ENCODE measurements around the gene SOD2.

- TF ChIP-seq CTCF (IDR thresholded peaks at IDR 0.05 in 2 of 3, conservative IDR thresholded peaks at IDR 0.05 in 1 of 3; ENCODE audit: borderline replicate concordance in 1 of 3, insufficient read depth in 1 of 3, low read depth in 2 of 3, low read length in 2 of 3): no peak
- no peak for TF ChIP-seq YY1 (IDR thresholded peaks at IDR 0.05; ENCODE audit: extremely low read depth, insufficient replicate concordance, low read depth, low read length)
- no peak for TF ChIP-seq ZNF274 (IDR thresholded peaks at IDR 0.05; ENCODE audit: low read depth, low read length)
- no peak for TF ChIP-seq FOSL1 (IDR thresholded peaks at IDR 0.05; ENCODE audit: low read depth)
- TF ChIP-seq POLR2A (IDR thresholded peaks at IDR 0.05; ENCODE audit: borderline replicate concordance, extremely low read depth, insufficient read depth, insufficient read length): no peak
- no peak for TF ChIP-seq JUND (IDR thresholded peaks at IDR 0.05)
- TF ChIP-seq POLR2AphosphoS5 (IDR thresholded peaks at IDR 0.05; ENCODE audit: low read depth, low read length): no peak
- no peak for TF ChIP-seq ATF3 (IDR thresholded peaks at IDR 0.05)
- no peak for TF ChIP-seq EZH2 (IDR thresholded peaks at IDR 0.05)
- no peak for TF ChIP-seq RAD21 (IDR thresholded peaks at IDR 0.05; ENCODE audit: low read depth)
- TF ChIP-seq TCF7L2 (IDR thresholded peaks at IDR 0.05; ENCODE audit: borderline replicate concordance, extremely low read depth, insufficient read depth, insufficient read length): no peak
These were observed 4.0 kb downstream of the SOD2 start for GRCh38 chr6:159689001-159689400.
